ENCODE results near the gene ATP9B.

ATP9B gene

GRCh38 chr18:79208906-79209305, 139.7 kb downstream of the ATP9B start:
- no peaks in the 10 kb centered on the region for H4K20me1 ChIP-seq (ENCODE audit: insufficient read depth, low read length, poor library complexity, severe bottlenecking)
- H3F3A ChIP-seq (ENCODE audit: low read depth) = no peaks in the 10 kb centered on the region
- no peaks in the 10 kb centered on the region for H3K79me2 ChIP-seq (ENCODE audit: insufficient read depth, low read length)
- H3K9ac ChIP-seq (ENCODE audit: low read depth, low read length, poor library complexity, severe bottlenecking) = no peak overlapping the region
- H3K36me3 ChIP-seq (ENCODE audit: insufficient read depth, low read length) = peaks cover 8% of the 10 kb centered on the region; the same call in 1 of the 2 replicates
- no peaks in the 10 kb centered on the region for H3K9me2 ChIP-seq (replicated peaks; ENCODE audit: low read depth, low read length)
- no peaks in the 10 kb centered on the region for H3K4me1 ChIP-seq (ENCODE audit: insufficient read depth, low read length, poor library complexity, severe bottlenecking)
- H3K4me3 ChIP-seq (ENCODE audit: low read length, poor library complexity, severe bottlenecking) = no peak overlapping the region
- H2AFZ ChIP-seq (ENCODE audit: low read length) = no peak overlapping the region
- no peak for TF ChIP-seq EZH2phosphoT487 (IDR thresholded peaks at IDR 0.05; ENCODE audit: borderline replicate concordance)
- H3K4me2 ChIP-seq (ENCODE audit: low read depth, low read length, poor library complexity, severe bottlenecking) = no peak overlapping the region
- H3K9me3 ChIP-seq (ENCODE audit: insufficient read depth, low read depth, low read length) = no peaks in the 10 kb centered on the region
- no peaks in the 10 kb centered on the region for H3K27me3 ChIP-seq (ENCODE audit: insufficient read depth, low read length, poor library complexity, severe bottlenecking)

- Histone ChIP-seq H3K4me1 (ENCODE audit: insufficient read depth, low read length, poor library complexity, severe bottlenecking) (no peaks in the 10 kb centered on the region), H3K9ac (ENCODE audit: low read depth, low read length, poor library complexity, severe bottlenecking) (no peak overlapping the region)
Observed at GRCh38 chr18:79210002-79210910, 141.1 kb downstream of the ATP9B start.

DNA sequence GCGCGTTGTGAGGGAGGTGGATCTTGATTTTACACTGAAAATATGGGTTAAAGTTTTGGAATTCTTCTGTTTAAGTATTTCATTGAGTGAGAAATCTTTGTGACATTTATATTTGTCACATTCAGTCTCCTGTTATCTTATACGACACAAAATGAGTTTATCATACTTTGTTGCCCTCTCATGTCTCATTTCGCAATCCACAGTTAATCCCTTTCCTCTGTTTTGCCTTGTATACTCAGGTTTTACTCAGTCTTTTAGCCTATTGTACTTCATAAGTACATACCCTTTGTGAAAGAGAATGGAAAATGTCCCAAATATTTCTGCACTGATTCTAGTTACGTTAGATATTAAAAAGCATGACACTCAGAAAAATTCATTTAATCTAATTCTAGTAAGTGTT, 142.7 kb downstream of the ATP9B start:
- Histone ChIP-seq H3K4me3 (ENCODE audit: low read length, poor library complexity, severe bottlenecking) (no peak overlapping the region), H3K4me1 (ENCODE audit: insufficient read depth, low read length, poor library complexity, severe bottlenecking) (no peaks in the 10 kb centered on the region), H3K9ac (ENCODE audit: low read depth, low read length, poor library complexity, severe bottlenecking) (no peak overlapping the region), H3K9me3 (ENCODE audit: insufficient read depth, low read depth, low read length) (no peaks in the 10 kb centered on the region), H3K36me3 (ENCODE audit: insufficient read depth, low read length) (peaks cover 8% of the 10 kb centered on the region; the same call in 1 of the 2 replicates), H3K79me2 (ENCODE audit: insufficient read depth, low read length) (no peaks in the 10 kb centered on the region), H4K20me1 (ENCODE audit: insufficient read depth, low read length, poor library complexity, severe bottlenecking) (no peaks in the 10 kb centered on the region), H3F3A (ENCODE audit: low read depth) (no peaks in the 10 kb centered on the region), H3K9me2 (replicated peaks; ENCODE audit: low read depth, low read length) (no peaks in the 10 kb centered on the region), H3K4me2 (ENCODE audit: low read depth, low read length, poor library complexity, severe bottlenecking) (no peak overlapping the region), H2AFZ (ENCODE audit: low read length) (no peak overlapping the region), H3K27me3 (ENCODE audit: insufficient read depth, low read length, poor library complexity, severe bottlenecking) (no peaks in the 10 kb centered on the region)
- TF ChIP-seq CTCF (conservative IDR thresholded peaks at IDR 0.05; ENCODE audit: low read length) = no peak
- TF ChIP-seq EZH2phosphoT487 (IDR thresholded peaks at IDR 0.05; ENCODE audit: borderline replicate concordance) = no peak

More at GRCh38 chr18:79210002-79210910, 141.1 kb downstream of the ATP9B start:
- Histone ChIP-seq H2AFZ (ENCODE audit: low read length) (no peak overlapping the region), H3K4me2 (ENCODE audit: low read depth, low read length, poor library complexity, severe bottlenecking) (no peak overlapping the region), H3K4me3 (ENCODE audit: low read length, poor library complexity, severe bottlenecking) (no peak overlapping the region), H3K79me2 (ENCODE audit: insufficient read depth, low read length) (no peaks in the 10 kb centered on the region), H3K9me3 (ENCODE audit: insufficient read depth, low read depth, low read length) (no peaks in the 10 kb centered on the region), H3K36me3 (ENCODE audit: insufficient read depth, low read length) (peaks cover 8% of the 10 kb centered on the region; the same call in 1 of the 2 replicates), H3K27me3 (ENCODE audit: insufficient read depth, low read length, poor library complexity, severe bottlenecking) (no peaks in the 10 kb centered on the region), H3F3A (ENCODE audit: low read depth) (no peaks in the 10 kb centered on the region), H3K9me2 (replicated peaks; ENCODE audit: low read depth, low read length) (no peaks in the 10 kb centered on the region), H4K20me1 (ENCODE audit: insufficient read depth, low read length, poor library complexity, severe bottlenecking) (no peaks in the 10 kb centered on the region)
- TF ChIP-seq EZH2phosphoT487 (IDR thresholded peaks at IDR 0.05; ENCODE audit: borderline replicate concordance) = no peak
- no peak for TF ChIP-seq CTCF (conservative IDR thresholded peaks at IDR 0.05; ENCODE audit: low read length)

All from Loucy (cell line).